Left lung (tissue), 10 donors: ENCODE measurements around the gene GCDH. TPM values are rescaled to one million over a fixed set of nuclear protein-coding genes. Genes with fewer than 3 reads are reported as not detected.

Experiments used
- ATAC-seq: fragments of 200-7000 bp; cut with Tn5 transposase; one replicate; pipeline ENCODE4 v1.9.1; 2020; ENCODE audit warnings: moderate library complexity
- DNase-seq, 4 donors: peaks; one replicate each; pipeline ENCODE4 v3.0.0-alpha.2; 2013 to 2020
- H3K27ac ChIP-seq, 2 donors: fragments of 200-600 bp; sonication (generic) in 1 of 2; one replicate each; pipeline versions ENCODE4 v1.5.0 to v1.8.0; 2020 to 2021
- H3K27me3 ChIP-seq, 2 donors: fragments of 200-600 bp; sonication (generic) in 1 of 2; one replicate each; pipeline versions ENCODE4 v1.5.0 to v1.8.0; 2020 to 2021
- H3K36me3 ChIP-seq, 2 donors: fragments of 200-600 bp; sonication (generic) in 1 of 2; one replicate each; pipeline versions ENCODE4 v1.5.0 to v1.8.0; 2020 to 2021
- H3K4me1 ChIP-seq, 2 donors: fragments of 200-600 bp; one replicate each; pipeline ENCODE4 v1.8.0; 2021
- H3K4me3 ChIP-seq, 2 donors: fragments of 200-600 bp; sonication (generic) in 1 of 2; one replicate each; pipeline versions ENCODE4 v1.5.0 to v1.8.0; 2020 to 2021; ENCODE audit warnings: mild to moderate bottlenecking in 1 of 2
- H3K9me3 ChIP-seq, 2 donors: fragments of 200-600 bp; sonication (generic) in 1 of 2; one replicate each; pipeline versions ENCODE4 v1.5.0 to v1.8.0; 2020 to 2021
- intact Hi-C, 2 donors: fragments of 100-400 bp; cut with DNase I; formaldehyde crosslinking; loops; one replicate each; pipeline versions ENCODE4 v1.11.2 to v1.14.2; 2022
- polyA plus RNA-seq, 6 donors: library from polyadenylated mRNA; unstranded; fragments of 120-200 nt; gene quantifications; one replicate each; pipeline ENCODE4 v1.2.1, GENCODE V29; 2013; ENCODE audit not compliant: insufficient read length in 6 of 6
- total RNA-seq, 2 donors: library from RNA; stranded (reverse); fragmentation: NEBNext Ultra II Directional; extraction: Animal tissue kit (Norgen Biotek cat#: 25700); gene quantifications; one replicate each; pipeline ENCODE4 v1.2.1, GENCODE V29; 2021
- TF ChIP-seq, protein P1 (sequence below), 2 donors: fragments of 200-600 bp; sonication (generic) in 1 of 2; IDR thresholded peaks; one replicate each; pipeline versions ENCODE4 v1.5.0 to v1.8.0; 2021; ENCODE audit warnings: antibody characterized with exemption in 2 of 2
- donor health status: DM: no; HTN: yes; CAD: no.
- donor health status: DM: no; HTN: no; CAD: no.

The GCDH gene
- total and polyA plus RNA-seq, 8 donors: 23.6 to 29.2 (median 26.9) TPM

DNA sequence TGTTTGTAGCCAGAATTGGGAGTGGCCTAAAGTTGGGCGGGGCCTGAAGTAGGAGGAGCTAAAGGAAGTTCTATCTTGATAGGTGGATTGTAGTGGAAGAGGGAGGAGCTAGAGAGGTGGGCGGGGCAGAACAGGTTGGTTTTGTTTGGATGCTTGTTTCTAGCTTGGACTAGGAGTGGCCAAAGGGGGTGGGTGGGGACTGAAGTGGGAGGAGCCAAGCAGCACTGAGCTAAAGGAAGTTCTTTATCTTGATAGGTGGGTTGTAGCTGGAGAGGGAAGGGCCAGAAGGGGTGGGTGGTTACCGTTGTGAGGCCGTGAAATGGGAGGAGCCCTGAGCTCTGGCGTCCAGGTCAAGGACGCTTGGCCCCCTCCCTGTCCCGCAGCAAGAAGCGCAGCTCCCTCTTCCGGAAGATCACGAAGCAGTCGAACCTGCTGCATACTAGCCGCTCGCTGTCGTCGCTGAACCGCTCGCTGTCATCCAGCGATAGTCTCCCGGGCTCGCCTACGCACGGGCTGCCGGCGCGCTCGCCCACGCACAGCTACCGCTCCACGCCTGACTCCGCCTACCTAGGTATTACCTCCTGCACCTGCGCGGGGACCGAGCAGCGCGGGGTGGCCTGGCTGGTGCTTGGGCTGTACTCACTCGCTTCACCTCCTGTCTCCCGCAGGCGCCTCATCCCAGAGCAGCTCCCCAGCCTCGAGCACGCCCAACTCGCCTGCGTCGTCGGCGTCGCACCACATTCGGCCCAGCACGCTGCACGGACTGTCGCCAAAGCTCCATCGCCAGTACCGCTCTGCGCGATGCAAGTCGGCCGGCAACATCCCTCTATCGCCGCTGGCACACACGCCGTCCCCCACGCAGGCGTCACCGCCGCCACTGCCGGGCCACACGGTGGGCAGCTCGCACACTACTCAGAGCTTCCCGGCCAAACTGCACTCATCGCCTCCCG lies 17.7 kb upstream of the GCDH start:
- Histone ChIP-seq H3K4me1 (no peaks in the 10 kb centered on the region), H3K9me3 (peaks cover 0 to 6% of the 10 kb centered on the region in 2 donors), H3K36me3 (peaks cover 0 to 44% of the 10 kb centered on the region in 2 donors), H3K4me3 (peak overlapping the region in 1 of 2 donors; percentile 28), H3K27me3 (no peaks in the 10 kb centered on the region), H3K27ac (no peak overlapping the region)
- intact Hi-C loops: no loop called here
- peak; percentile 81 for ATAC-seq
- TF ChIP-seq, protein P1, sequence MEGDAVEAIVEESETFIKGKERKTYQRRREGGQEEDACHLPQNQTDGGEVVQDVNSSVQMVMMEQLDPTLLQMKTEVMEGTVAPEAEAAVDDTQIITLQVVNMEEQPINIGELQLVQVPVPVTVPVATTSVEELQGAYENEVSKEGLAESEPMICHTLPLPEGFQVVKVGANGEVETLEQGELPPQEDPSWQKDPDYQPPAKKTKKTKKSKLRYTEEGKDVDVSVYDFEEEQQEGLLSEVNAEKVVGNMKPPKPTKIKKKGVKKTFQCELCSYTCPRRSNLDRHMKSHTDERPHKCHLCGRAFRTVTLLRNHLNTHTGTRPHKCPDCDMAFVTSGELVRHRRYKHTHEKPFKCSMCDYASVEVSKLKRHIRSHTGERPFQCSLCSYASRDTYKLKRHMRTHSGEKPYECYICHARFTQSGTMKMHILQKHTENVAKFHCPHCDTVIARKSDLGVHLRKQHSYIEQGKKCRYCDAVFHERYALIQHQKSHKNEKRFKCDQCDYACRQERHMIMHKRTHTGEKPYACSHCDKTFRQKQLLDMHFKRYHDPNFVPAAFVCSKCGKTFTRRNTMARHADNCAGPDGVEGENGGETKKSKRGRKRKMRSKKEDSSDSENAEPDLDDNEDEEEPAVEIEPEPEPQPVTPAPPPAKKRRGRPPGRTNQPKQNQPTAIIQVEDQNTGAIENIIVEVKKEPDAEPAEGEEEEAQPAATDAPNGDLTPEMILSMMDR (IDR thresholded peaks at IDR 0.05): no peak
- peak in 1 of 4 donors; percentile 15 for DNase-seq

DNA sequence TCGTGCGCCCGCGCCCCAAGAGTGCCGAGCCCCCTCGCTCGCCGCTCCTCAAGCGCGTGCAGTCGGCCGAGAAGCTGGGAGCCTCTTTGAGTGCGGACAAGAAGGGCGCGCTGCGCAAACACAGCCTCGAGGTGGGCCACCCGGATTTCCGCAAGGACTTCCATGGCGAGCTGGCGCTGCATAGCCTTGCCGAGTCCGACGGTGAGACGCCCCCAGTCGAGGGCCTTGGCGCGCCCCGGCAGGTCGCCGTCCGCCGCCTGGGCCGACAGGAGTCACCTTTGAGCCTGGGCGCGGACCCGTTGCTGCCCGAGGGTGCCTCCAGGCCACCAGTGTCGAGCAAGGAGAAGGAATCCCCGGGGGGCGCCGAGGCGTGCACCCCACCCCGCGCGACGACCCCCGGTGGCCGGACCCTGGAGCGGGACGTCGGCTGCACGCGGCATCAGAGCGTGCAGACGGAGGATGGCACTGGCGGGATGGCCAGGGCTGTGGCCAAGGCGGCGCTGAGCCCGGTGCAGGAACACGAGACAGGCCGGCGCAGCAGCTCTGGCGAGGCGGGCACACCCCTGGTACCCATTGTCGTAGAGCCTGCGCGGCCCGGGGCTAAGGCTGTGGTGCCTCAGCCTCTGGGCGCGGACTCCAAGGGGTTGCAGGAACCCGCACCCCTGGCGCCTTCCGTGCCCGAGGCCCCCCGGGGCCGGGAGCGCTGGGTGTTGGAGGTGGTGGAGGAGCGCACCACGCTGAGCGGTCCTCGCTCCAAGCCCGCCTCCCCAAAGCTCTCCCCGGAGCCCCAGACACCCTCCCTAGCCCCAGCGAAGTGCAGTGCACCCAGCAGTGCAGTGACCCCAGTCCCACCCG lies 16.8 kb upstream of the GCDH start:
- no peak overlapping the region for H3K4me3 ChIP-seq
- peaks cover 0 to 53% of the 10 kb centered on the region in 2 donors for H3K36me3 ChIP-seq
- no peak overlapping the region for H3K27ac ChIP-seq
- ATAC-seq: no peak
- TF ChIP-seq, protein P1 (IDR thresholded peaks at IDR 0.05): no peak
- H3K27me3 ChIP-seq: no peaks in the 10 kb centered on the region
- intact Hi-C loops: no loop called here
- H3K4me1 ChIP-seq: no peaks in the 10 kb centered on the region
- peaks cover 0 to 6% of the 10 kb centered on the region in 2 donors for H3K9me3 ChIP-seq
- DNase-seq: no peak

DNA sequence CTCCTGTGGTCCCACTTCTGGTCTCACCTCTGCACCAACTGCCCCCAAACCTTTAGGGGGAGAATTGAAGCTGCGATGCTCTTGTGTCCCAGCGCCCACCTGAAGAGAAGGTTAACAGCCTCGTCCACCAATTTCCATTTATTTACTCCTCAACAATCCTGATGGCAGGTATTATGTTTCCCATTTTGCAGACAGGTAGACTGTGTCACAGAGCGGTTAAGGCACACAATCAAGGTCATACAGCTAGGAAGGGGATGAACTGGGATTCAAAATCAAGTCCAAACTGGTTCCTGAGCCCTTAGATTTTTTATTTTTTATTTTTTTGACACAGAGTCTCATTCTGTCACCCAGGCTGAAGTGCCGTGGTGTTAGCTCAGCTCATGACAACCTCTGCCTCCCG lies 15.9 kb upstream of the GCDH start:
- DNase-seq: no peak
- intact Hi-C loops: no loop called here

DNA sequence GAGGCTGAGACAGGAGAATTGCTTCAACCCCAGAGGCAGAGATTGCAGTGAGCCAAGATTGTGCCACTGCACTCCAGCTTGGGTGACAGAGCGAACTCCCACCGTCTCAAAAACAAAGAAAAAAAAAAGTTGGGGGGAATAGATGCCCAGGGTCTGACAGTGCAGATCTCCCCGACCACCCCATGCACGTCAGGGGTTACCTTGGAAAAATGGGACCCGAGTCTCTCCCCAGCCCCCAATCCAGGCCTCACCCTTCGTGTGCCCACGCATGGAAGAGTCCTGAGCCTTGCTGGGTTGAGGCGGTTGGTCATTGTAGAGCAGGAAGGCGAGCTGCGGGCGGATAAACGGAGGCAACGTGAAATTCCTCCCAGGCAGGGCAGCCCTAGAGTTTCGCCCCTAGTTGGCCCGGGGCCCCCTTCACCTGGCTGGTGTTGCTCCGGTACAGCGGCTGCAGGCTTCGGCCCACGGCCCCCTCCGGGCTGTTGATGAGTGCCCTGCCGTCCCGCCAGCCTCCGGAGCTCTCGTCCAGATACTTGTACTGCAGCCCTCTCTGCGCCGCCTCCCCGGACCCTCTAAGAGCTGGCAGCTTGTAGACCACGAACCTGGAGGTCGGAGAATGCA lies 10.3 kb upstream of the GCDH start:
- H3K27ac ChIP-seq: peak overlapping the region; percentile 85 to 90
- peak in 3 of 4 donors; percentile 14 to 86 (median 25) for DNase-seq
- peaks cover 3 to 7% of the 10 kb centered on the region in 2 donors for H3K9me3 ChIP-seq
- peak overlapping the region; percentile 76 to 91 for H3K4me3 ChIP-seq
- H3K4me1 ChIP-seq: peaks cover 0 to 48% of the 10 kb centered on the region in 2 donors
- peaks cover 0 to 17% of the 10 kb centered on the region in 2 donors for H3K27me3 ChIP-seq
- TF ChIP-seq, protein P1 (IDR thresholded peaks at IDR 0.05): no peak
- peaks cover 0 to 34% of the 10 kb centered on the region in 2 donors for H3K36me3 ChIP-seq
- intact Hi-C loops: loop anchor here in 1 of 2 donors (10.0 kb wide), 1 partner anchor 84 kb away; the partner anchor contains the start of gene DAND5
- ATAC-seq: peak; percentile 31

More for the DNA sequence above, 15.9 kb upstream of the GCDH start:
- no peak overlapping the region for H3K27ac ChIP-seq
- H3K36me3 ChIP-seq: peaks cover 0 to 53% of the 10 kb centered on the region in 2 donors
- H3K27me3 ChIP-seq: no peaks in the 10 kb centered on the region
- ATAC-seq: no peak
- TF ChIP-seq, protein P1 (IDR thresholded peaks at IDR 0.05): no peak
- H3K9me3 ChIP-seq: peaks cover 0 to 6% of the 10 kb centered on the region in 2 donors
- H3K4me3 ChIP-seq: no peak overlapping the region
- H3K4me1 ChIP-seq: peaks cover 0 to 2% of the 10 kb centered on the region in 2 donors
